HepG2 (cell line): ENCODE results near the gene EGFL8. TPM values are rescaled to one million over a fixed set of nuclear protein-coding genes. Genes with fewer than 3 reads are reported as not detected.

Experiments
- ARID3A ChIP-seq: IDR thresholded peaks from 2 replicates; pipeline ENCODE4 v1.6.1; 2012; ENCODE audit warnings: low read depth, low read length, improper control_type of control experiment
- CEBPB ChIP-seq: IDR thresholded peaks from 2 replicates; pipeline ENCODE4 v1.6.1; 2011; ENCODE audit warnings: low read depth, low read length, improper control_type of control experiment, borderline replicate concordance
- FIP1L1 ChIP-seq: fragments of 200-400 bp; formaldehyde crosslinking; IDR thresholded peaks from 2 replicates; pipeline ENCODE4 v1.6.1; 2018; ENCODE audit warnings: low read depth, mild to moderate bottlenecking, low read length, moderate library complexity, borderline replicate concordance; ENCODE audit not compliant: insufficient read depth
- FLYWCH1 ChIP-seq: sonication (generic); formaldehyde crosslinking; IDR thresholded peaks from 2 replicates; pipeline ENCODE4 v1.8.1; 2023; ENCODE audit warnings: mild to moderate bottlenecking, missing genetic modification reagents
- FOXP4 ChIP-seq: sonication (generic); formaldehyde crosslinking; IDR thresholded peaks from 2 replicates; pipeline ENCODE4 v1.4.0; 2020; ENCODE audit warnings: missing genetic modification reagents
- IRF1 ChIP-seq: sonication (generic); formaldehyde crosslinking; IDR thresholded peaks from 2 replicates; pipeline ENCODE4 v1.4.0; 2020; ENCODE audit warnings: low read depth, mild to moderate bottlenecking, missing genetic modification reagents
- MED13 ChIP-seq: sonication (generic); formaldehyde crosslinking; IDR thresholded peaks from 2 replicates; pipeline ENCODE4 v1.5.0; 2020; ENCODE audit warnings: missing genetic modification reagents
- SALL2 ChIP-seq: sonication (generic); formaldehyde crosslinking; IDR thresholded peaks from 2 replicates; pipeline ENCODE4 v1.8.1; 2023; ENCODE audit warnings: mild to moderate bottlenecking, missing genetic modification reagents, inconsistent platforms
- SOX13 ChIP-seq, 3 experiments: fragments of 450-650 bp in 1 of 3; sonication (generic) in 1 of 3; formaldehyde crosslinking in 1 of 3; IDR thresholded peaks in 2 of 3; conservative IDR thresholded peaks in 1 of 3; 2 replicates each; pipeline versions ENCODE4 v1.5.0 to v1.6.1; 2016 to 2020; ENCODE audit warnings: antibody characterized with exemption in 1 of 3, mild to moderate bottlenecking in 1 of 3, missing compliant biosample characterization in 1 of 3, missing genetic modification reagents in 1 of 3, moderate library complexity in 1 of 3
- THYN1 ChIP-seq: sonication (generic); formaldehyde crosslinking; IDR thresholded peaks from 2 replicates; pipeline ENCODE4 v1.8.1; 2023; ENCODE audit warnings: low read depth, mild to moderate bottlenecking, moderate library complexity, missing genetic modification reagents, borderline replicate concordance
- ZFYVE20 ChIP-seq: sonication (generic); formaldehyde crosslinking; IDR thresholded peaks from 2 replicates; pipeline ENCODE4 v1.8.0; 2023; ENCODE audit warnings: low read depth, mild to moderate bottlenecking, moderate library complexity, missing genetic modification reagents, borderline replicate concordance
- ZNF136 ChIP-seq: sonication (generic); formaldehyde crosslinking; IDR thresholded peaks from 2 replicates; pipeline ENCODE4 v1.8.1; 2022; ENCODE audit warnings: low read depth, mild to moderate bottlenecking, moderate library complexity, missing genetic modification reagents
- ZNF275 ChIP-seq: sonication (generic); formaldehyde crosslinking; IDR thresholded peaks from 2 replicates; pipeline ENCODE4 v1.8.0; 2022; ENCODE audit warnings: missing genetic modification reagents, mild to moderate bottlenecking, inconsistent platforms, borderline replicate concordance
- ZNF34 ChIP-seq: sonication (generic); formaldehyde crosslinking; IDR thresholded peaks from 2 replicates; pipeline ENCODE4 v1.4.0; 2020; ENCODE audit warnings: mild to moderate bottlenecking, missing genetic modification reagents, borderline replicate concordance
- ZNF354B ChIP-seq: sonication (generic); formaldehyde crosslinking; IDR thresholded peaks from 2 replicates; pipeline ENCODE4 v1.8.0; 2022; ENCODE audit warnings: mild to moderate bottlenecking, missing genetic modification reagents
- ZNF383 ChIP-seq: sonication (generic); formaldehyde crosslinking; IDR thresholded peaks from 2 replicates; pipeline ENCODE4 v1.4.0; 2020; ENCODE audit warnings: missing genetic modification reagents, mild to moderate bottlenecking, borderline replicate concordance
- ZNF414 ChIP-seq: sonication (generic); formaldehyde crosslinking; IDR thresholded peaks from 2 replicates; pipeline ENCODE4 v1.5.0; 2020; ENCODE audit warnings: missing genetic modification reagents
- ZNF564 ChIP-seq: sonication (generic); formaldehyde crosslinking; IDR thresholded peaks from 2 replicates; pipeline ENCODE4 v1.8.1; 2023; ENCODE audit warnings: mild to moderate bottlenecking, missing genetic modification reagents
- ZNF569 ChIP-seq: sonication (generic); formaldehyde crosslinking; IDR thresholded peaks from 2 replicates; pipeline ENCODE4 v1.5.0; 2020; ENCODE audit warnings: mild to moderate bottlenecking, missing genetic modification reagents, moderate library complexity, borderline replicate concordance
- ZNF747 ChIP-seq: sonication (generic); formaldehyde crosslinking; IDR thresholded peaks from 2 replicates; pipeline ENCODE4 v1.8.1; 2023; ENCODE audit warnings: missing genetic modification reagents, mild to moderate bottlenecking, borderline replicate concordance
- ZNF75D ChIP-seq: sonication (generic); formaldehyde crosslinking; IDR thresholded peaks from 2 replicates; pipeline ENCODE4 v1.8.1; 2023; ENCODE audit warnings: missing genetic modification reagents, mild to moderate bottlenecking, borderline replicate concordance
- polyA plus RNA-seq, 8 experiments: library from polyadenylated mRNA; depleted of rRNA in 3 of 8; stranded (reverse) in 7 of 8; unstranded in 1 of 8; fragments of >200 nt; fragmentation: Illumina TruSeq in 4 of 8; extraction: Trizol in 4 of 8; gene quantifications; 2 replicates each; pipeline versions ENCODE4 v1.2.1 to v1.2.3, GENCODE V29; 2011 to 2016; ENCODE audit warnings: low read depth in 4 of 8, missing spikeins in 1 of 8, mixed read lengths in 1 of 8; ENCODE audit not compliant: insufficient read depth in 1 of 8
- total RNA-seq, 5 experiments: library from RNA; depleted of rRNA; stranded (reverse); fragments of >200 nt; fragmentation: Illumina TruSeq; extraction: Trizol; gene quantifications; 2 replicates each; pipeline ENCODE4 v1.2.3, GENCODE V29; 2016; ENCODE audit warnings: low read depth in 1 of 5

EGFL8 gene
- total and polyA plus RNA-seq, 2 of the 13 experiments (the other 11 are each of a cell fraction or from before 2014, with no cell fraction given), result 10.0 to 11.5 TPM

- no peak; the same call in 1 of the 2 replicates for TF ChIP-seq ZNF34 (CRISPR knock-in tag)
- no peak for TF ChIP-seq ZNF569 (CRISPR knock-in tag)
- no peak for TF ChIP-seq FOXP4 (CRISPR knock-in tag)
- TF ChIP-seq ZNF275 (CRISPR knock-in tag), result no peak
- no peak for TF ChIP-seq IRF1 (CRISPR knock-in tag)
- TF ChIP-seq SOX13 (IDR thresholded peaks at IDR 0.05), result no peak
- TF ChIP-seq SOX13 (CRISPR knock-in tag; conservative IDR thresholded peaks at IDR 0.05 in 1 of 2, IDR thresholded peaks at IDR 0.05 in 1 of 2), result 0 out of 4 replicates have a peak, but pooled peaks of 1 of the 2 experiments have one; percentile 14
- no peak for TF ChIP-seq ZNF354B (CRISPR knock-in tag)
- no peak for TF ChIP-seq ZNF414 (CRISPR knock-in tag)
- peak; percentile 83; the same call in 1 of the 2 replicates for TF ChIP-seq ZNF747 (CRISPR knock-in tag)
- TF ChIP-seq ZNF383, result no peak; the same call in 1 of the 2 replicates
- no peak for TF ChIP-seq FIP1L1
- TF ChIP-seq ZNF136 (CRISPR knock-in tag), result no peak; the same call in 1 of the 2 replicates
- no peak; the same call in 1 of the 2 replicates for TF ChIP-seq ARID3A
- no peak for TF ChIP-seq ZFYVE20 (CRISPR knock-in tag)
- TF ChIP-seq MED13 (CRISPR knock-in tag), result no peak
- TF ChIP-seq THYN1 (CRISPR knock-in tag), result no peak
- no peak for TF ChIP-seq SALL2 (CRISPR knock-in tag)
- no peak for TF ChIP-seq CEBPB
- TF ChIP-seq FLYWCH1 (CRISPR knock-in tag), result no peak
- no peak for TF ChIP-seq ZNF75D (CRISPR knock-in tag)
- no peak for TF ChIP-seq ZNF564
Measured at GRCh38 chr6:32177183-32177787, 12.9 kb downstream of the EGFL8 start (continued).
